HG03565 (cell line): ENCODE measurements around the gene PARD3.
"Not testable (repeated sequence)": the region's sequence is repeated elsewhere in the genome, so short reads cannot be mapped to it uniquely, and the experiment has no call there.

Experiments used
- ATAC-seq: cut with Tn5 transposase; IDR thresholded peaks from one replicate; pipeline ENCODE4 v1.9.1; 2021; ENCODE audit warnings: mild to moderate bottlenecking, moderate library complexity; ENCODE audit not compliant: unreplicated experiment

The PARD3 gene

DNA sequence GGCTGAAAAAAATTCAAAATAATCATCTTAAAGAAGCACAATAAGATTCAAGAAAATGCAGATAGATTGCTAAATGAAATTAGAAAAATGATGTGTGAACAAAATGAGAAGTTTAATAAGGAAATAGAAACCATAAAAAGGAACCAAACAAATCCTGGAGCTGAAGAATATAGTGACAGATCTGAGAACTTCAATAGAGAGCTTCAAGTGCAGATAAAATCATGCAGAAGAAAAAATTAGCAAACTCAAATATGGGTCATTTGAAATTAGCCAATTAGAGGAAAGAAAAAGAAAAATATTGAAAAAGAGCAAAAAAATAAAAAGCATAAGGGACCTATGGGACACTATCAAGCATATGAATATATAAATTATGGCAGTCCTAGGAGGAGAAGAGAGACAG, 720.1 kb downstream of the PARD3 start:
- ATAC-seq = no peak

DNA sequence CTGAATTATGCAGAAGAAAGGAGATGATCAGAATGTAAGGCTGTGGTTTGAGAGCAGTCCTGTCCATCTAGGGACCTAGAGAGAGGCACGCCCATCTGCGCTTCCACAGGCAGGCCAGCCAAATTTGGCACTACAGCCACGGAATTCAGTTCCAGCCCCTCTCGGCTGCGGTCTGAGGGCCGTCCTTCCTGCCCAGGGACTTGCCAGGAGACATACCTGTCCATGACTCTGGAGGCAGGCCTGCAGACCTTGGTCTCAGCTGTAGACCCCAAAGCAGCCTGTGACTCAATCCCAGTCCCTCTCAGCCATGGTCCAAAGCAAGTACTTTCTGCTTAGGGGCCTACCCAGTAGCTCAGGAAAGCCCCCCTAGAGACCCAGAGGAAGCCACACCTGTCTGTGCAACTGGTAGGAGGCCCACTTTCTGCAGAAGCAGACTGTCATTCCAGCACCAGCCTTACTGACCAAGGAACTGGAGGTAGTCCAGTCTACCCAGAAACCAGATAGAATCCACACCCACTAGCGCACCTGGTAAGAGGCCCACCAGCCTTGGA, 720.9 kb downstream of the PARD3 start:
- no peak for ATAC-seq

DNA sequence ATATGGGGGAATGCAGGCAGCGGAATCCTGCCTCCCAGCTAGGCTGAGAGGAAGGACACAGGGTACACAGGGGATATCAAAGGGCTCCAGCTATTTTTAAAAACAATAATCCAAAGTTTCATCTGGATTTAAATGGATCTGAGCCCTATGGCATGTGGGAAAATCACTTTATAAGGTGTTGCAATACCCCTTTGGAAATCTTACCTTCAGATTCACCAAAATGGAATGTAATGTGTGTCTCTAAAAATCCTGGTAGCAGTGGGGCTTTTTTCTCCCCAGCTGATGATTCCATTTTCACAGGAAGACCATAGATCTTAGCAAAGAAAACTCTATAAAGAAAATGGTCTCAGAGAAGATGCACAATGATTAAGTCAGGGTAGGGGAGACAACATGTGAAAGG, 722.2 kb downstream of the PARD3 start:
- ATAC-seq = no peak

DNA sequence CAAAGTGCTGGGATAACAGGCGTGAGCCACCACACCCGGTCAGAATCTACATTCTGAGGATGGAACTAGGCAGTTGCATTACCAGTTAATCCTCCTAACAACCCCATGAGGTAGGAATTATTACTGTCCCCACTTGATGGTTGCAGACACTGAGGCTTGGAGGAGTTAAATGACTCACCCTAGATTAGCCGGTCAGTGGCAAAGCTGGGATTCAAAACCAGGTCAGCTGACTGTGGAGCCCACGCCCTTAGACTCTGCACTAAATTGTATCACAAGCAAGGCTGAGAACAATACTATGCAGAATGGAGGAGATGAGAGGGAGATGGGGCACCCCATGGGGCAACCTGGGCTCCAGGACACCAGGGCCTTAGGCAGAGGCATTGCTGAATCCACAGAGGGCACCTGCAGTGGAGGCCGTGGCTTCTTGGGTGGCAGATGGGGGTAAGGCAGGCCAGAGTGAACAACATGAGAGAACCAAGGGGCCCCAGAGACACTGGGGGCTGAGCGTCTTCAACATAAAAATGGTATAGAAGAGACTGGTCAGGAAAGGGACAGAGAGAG, 723.4 kb downstream of the PARD3 start:
- no peak for ATAC-seq

DNA sequence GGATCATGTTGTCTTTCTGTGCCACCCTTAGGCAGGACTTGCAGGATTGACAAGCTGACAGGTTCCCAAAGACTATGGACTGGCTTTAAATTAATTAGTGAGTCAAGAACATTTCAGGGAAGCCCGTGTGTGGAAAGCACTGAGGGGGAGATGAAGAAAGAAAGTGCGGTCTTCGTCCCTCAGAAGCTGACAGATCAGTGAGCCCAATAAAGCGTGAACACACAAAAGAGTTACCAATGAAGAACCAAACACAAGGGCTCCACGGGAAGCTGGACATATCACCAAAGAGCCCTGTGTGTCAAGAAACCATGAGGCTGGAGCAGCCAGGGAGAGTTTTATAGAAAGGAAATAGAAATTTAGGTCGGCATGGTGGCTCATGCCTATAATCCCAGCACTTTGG, 725.8 kb downstream of the PARD3 start:
- ATAC-seq = no peak

DNA sequence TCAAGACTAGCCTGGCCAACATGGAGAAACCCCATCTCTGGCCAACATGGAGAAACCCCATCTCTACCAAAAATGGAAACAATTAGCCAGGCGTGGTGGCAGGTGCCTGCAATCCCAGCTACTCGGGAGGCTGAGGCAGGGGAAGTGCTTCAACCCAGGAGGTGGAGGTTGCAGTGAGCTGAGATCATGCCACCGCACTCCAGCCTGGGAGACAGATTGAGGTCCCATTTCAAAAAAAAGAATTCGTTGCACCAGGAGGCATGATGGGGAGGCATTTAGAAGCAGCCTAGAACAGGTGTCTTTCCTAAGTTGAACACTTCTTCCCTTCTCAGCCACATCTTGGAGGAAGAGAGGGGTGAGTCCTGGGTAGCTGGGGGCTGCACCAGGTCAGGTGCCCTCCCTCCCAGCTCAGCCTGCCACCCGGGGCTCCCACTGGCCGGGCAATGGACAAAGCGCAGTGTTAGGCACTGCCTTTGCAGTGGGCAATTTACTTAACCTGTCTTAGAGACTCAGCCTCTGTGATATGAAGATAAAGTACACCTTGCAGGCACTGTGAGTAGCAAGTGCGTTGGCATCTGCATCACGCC, 726.8 kb downstream of the PARD3 start:
- ATAC-seq = no peak

DNA sequence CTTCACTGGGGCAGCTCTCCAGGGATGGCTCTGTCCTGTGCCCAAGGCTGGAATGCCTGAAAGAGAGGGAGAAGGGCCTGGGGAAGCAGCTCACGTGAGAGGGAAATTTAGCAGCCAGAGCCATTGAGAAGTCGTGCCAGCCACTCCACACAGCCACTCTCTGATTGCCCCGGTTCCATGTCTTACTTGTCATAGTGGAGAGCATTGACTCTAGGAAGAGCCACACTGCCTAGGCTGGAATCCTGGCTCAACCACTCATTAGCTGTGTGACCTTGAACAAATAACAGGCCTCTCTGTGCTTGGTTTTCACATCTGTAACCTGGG, 728.0 kb downstream of the PARD3 start:
- ATAC-seq = no peak

DNA sequence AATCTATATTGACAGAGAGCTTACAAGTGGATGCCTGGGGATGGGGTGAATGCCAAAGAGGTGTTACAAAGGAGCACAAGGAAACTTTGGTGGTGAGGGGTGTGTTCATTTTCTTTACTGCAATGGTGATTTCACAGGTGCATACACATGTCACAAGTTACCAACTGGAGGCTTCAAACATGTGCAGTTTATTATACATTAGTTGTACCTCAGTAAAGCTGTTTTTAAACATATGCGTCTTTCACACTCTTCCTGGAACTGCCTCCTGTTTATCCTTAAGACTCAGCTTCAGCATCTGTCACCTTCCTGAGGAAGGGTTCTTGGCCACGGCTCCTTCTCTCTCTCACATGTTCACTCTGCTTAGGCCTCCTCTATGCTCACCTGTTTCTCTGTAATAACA, 731.5 kb downstream of the PARD3 start:
- ATAC-seq = no peak

DNA sequence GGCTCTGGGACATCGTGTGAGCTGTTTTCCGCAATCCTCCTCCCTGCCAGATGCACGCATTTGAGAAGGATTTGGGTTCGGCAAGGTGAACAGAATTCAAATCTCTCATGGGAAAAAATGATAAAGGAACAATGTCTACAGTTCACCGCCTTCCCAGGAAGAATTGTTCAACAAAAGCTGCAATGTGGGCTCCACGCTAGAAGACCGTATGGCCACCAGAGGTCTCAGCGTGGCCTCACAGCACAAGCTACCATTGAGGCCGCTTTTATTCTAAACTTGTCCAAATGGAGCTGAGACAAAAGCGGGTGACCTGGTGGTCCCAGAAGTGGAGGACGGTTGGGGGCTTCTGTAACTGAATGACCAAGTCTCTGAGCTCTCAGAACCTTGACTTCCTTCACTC, 733.1 kb downstream of the PARD3 start:
- ATAC-seq = no peak

DNA sequence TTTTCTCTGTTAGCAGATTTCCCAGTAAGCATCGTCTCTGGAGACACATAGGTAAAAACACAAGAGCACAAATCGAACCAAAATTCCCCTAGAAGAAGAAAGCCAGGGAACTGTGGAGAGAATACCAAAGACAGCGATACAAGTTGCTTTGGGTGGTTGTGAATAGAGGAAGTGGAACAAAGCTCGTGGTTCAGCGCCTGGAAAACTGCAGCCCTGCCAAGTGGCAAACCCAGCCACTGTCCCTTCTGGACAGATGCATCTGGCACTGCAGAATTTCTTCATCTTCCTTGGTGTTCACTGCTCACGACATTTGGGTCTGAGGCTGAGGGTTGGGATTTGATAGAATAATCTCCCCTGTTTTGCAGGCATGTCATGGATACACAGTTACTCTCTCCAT, 733.8 kb downstream of the PARD3 start:
- no peak for ATAC-seq

DNA sequence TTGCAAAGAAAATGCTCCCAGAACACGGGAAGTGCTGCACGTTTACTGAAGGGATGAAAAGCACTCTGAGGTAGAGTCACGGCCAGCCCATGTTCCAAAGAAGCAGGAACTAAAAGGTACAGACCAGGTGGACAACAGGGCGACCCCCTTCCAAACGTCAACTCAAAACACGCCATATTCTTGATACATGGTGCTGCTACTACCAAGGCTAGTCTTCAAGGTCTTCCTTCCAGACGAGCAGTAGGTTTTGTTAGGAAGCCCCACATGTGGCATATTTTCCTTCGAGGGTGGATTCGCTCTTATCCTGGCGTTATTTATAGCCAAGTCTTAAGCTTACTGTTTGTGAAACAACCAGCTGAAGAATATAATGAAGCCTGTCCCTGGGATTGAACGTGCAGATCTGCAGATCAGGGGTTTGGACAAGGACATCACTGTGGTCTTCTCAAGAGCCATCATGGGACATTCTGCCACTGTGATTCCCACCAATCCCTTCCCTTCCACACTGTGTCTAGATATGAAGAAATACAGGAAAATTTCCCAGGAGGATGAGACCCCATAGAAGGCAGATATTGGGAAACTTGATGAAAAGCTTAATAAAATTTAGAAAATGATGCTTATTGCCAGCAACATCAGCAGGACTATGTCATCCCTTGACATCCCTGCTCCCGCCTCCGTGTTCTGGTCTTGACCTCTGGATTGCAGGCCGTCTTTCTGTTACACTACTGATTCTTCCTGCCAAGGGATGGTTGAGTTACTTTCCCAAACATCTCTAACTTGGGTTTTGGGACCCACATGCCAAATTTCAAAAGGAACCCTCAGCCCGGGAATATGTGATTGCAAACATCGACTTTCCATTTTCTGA, 734.4 kb downstream of the PARD3 start:
- ATAC-seq = no peak

DNA sequence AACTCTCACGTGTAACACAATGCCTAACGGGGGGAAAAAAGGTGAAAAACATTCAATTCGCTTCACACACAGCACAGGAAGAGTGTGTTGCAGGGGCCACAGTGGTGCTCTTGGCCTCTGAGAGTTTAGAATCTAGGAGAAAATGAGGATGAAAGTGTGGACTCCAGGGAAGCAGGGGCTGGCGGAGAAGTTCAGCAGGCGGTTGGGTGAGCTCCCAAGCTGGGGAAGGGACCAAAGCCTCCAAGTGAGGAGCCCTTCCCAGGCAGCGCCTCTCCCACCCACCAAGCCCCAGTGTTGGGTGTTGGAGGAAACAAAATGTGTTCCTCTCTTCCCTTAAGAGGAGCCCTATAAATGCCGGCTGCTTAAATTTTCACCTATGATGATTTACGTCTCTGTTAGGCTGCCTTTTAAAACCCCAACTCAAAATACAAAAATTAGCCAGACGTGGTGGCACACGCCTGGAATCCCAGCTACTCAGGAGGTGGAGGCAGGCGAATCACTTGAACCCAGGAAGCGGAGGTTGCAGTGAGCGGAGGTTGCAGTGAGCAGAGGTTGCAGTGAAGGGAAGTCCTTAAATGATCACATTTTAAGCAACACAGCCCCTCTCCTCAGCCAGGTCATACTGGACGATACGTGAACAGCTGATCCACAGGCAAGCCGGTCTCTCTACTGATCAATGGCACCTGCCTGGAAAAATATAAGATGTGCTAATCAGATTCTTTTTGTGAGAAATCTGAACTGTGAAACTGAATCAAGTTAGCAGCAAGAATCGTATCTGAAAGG, 735.2 kb downstream of the PARD3 start:
- ATAC-seq = no peak

DNA sequence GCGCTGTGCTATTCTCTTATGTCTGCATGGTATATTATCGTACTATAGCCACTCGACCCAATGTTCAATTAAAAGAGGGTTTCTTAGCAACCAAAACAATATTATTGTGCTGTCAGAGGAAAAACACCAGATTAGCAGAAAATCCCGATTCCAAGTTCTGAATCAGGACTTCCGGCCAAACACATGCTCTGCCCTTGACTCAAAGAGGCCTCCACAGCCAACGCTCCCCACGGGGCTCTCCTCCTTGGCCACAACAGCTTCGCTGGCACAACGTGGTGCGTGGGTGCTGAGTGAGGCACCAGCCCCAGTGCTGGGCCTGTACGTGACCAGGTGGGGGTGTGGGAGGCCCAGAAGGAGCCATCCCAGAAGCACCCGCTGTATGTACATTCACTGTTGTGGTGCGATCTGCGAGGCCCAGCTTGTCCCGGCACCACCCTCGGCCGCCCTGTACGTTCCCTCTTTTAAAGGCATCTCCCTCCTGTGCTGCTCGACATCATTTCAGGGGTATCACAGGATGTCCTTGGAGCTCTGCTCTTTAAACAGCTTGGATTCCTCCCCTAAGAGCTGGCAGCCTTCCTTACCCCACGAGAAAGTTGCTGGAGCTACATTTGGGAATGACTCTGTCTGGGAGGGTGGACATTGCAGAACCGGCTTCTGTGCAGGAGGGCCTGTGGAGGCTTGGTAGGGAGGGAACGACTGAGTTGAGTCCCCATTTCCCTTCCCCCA, 736.2 kb downstream of the PARD3 start:
- no peak for ATAC-seq

DNA sequence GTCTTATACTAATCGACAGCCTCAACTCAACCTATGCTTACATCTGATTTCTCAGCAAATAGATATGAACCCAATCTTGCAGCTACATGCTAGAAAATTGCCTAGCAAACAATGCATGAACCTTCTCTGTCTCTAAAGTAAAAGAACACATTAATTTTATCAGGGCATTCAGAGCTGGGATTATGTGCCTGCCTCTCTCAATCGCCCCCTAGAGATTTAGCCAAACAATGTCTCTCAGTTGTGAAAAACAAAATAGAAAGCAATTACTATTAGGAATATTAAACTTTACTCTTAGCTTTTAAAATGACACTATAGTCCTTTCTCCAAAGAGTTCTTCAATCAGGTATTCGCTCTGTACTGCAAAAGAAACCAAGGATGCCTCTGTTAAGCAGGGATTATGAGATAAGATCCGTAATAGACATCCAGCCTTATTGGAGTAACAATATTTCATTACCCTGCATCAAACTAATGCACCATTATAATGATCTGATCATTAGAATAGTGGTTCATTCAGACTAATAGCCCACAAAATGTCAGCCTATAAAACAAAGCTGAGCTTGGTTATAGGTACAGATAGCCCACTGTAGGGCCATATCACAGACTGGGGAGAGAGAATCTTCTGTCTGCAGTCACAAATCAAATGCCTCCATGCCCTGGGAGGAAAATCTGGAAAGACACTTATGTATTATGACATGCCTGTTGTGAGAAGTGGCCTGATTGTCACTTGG, 736.9 kb downstream of the PARD3 start:
- no peak for ATAC-seq

DNA sequence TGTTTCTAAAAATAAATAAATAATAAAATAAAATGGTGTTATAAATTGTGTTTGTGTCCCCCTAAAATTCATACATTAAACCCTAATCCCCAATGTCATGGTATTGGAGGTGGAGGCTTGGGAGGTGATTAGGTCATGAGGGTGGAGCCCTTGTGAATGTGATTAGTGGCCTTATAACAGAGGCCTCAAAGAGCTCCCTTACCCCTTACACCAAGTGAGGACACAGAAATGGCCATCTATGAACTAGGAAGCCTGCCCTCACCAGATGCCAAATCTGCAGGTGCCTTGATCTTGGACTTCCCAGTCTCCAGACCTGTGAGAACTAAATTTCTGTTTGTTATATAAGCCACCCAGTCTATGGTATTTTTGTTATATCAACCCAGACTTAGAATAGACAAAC, 738.7 kb downstream of the PARD3 start:
- ATAC-seq = no peak

DNA sequence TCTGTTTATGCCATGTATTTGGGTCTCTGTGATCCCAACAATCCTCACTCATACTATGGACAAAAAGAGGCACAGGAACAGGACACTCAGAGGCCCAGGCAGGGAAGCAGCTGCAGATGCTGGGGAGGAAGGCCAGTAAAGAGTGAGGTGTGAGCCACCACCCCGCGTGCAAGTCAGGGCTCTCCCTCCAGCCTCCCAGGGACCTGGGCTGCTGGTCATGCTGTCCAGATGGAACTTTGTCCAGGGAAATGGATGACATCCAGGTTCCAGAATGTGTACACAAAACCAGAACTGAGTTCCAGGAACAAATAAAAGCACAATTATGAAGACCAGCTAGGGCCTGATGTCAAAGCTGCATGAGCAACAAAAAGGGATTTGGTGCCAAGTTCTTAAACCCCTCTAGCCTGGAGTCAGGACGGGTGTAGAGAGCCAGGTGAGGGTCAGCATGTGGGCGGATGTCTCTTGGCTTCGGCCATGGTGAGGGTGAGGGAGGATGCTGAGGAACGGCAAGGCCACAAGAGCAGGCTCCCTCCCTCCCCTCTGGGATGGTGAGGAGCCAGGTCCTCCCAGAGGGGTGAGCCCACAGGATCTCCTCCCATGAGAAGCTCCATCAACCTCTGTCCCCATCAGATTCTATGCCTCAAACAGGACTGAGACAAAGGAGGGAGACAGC, 739.7 kb downstream of the PARD3 start:
- ATAC-seq = no peak

DNA sequence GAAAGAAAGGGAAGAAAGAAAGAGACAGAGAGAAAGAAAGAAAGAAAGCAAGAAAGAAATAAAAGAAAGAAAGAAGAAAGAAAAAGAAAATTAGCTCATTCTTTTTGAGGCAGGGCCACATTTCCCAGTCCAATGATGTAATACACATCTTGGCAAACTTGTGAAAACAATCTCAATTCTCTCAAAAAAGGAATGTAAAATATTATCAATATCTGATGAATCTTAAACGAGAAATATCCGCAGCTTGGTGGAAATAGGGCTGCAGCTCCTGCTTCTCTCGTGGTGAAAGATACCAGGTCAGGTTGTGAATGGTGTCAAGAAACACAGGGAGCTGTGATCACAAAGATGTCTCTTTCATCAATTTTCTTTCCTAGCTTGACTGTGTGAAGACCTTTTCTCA, 741.0 kb downstream of the PARD3 start:
- ATAC-seq = no peak

DNA sequence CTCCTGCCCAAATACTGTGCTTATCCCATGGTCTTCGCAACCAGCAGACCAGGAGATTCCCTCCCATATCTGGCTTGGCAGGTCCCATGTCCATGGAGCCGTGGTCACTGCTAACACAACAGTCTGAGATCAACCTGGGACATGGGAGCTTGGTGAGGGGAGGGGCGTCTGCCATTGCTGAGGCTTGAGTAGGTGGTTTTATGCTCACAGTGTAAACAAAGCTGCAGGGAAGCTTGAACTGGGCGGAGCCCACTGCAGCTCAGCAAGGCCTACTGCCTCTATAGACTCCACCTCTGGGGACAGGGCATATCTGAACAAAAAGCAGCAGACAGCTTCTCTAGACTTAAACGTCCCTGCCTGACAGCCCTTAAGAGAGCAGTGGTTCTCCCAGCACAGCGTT, 747.4 kb downstream of the PARD3 start:
- not testable (repeated sequence) for ATAC-seq

DNA sequence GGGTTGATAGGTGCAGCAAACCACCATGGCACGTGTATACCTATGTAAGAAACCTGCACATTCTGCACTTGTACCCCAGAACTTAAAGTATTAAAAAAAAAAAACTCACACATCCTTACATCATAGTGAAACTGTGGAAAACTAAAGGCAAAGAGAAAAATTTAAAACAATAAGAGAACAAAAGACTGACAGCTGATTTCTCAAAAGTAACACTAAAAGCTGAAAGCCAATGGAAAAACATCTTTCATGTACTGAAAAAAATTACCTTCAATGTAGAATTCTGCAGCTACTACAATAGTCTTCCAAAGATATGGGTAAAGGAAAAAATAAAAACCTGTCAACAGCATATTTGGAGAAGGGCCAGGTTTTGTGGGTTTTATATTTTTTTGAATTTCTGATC, 751.5 kb downstream of the PARD3 start:
- ATAC-seq = no peak

DNA sequence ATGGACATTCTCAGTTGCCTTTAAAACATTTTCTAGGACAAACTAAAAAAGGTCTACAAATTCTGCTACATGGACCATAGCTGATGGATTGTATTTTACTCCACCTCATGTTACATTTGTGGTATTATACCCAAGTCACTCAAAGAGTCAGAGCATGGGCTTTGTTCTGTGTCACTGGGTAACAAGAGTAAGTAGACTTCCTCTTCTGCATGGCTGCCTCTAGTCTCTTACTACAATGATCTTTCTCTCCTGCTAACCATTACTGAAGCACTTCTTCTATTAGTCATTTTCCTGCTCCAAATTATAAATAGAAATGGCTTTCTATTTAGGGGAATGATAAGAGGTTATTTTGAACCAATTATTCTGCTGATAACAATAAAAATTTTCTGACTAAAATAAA, 753.3 kb downstream of the PARD3 start:
- ATAC-seq = no peak
